Measurements from ENCODE around the gene TNF.

DNA sequence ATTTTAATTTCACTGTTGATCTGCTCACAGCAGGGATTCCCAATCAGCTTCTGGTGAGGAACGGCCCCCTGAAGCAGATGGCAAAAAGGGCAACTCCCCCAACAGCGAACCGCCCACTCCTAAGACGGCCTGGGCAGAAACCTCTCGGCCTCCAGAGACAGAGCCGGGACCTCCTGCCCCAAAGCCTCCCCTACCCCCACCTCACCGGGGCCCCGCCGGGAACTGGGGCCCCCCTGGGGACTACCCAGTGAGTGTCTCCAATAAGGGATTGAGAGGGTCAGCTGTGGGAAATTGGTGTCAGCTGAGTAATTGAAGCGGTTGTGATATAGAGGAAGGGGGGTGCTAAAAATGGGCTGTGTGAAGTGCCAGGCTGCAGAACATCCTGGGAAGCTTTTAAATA is 51.6 kb downstream of the TNF start:
- TF ChIP-seq, protein P1, sequence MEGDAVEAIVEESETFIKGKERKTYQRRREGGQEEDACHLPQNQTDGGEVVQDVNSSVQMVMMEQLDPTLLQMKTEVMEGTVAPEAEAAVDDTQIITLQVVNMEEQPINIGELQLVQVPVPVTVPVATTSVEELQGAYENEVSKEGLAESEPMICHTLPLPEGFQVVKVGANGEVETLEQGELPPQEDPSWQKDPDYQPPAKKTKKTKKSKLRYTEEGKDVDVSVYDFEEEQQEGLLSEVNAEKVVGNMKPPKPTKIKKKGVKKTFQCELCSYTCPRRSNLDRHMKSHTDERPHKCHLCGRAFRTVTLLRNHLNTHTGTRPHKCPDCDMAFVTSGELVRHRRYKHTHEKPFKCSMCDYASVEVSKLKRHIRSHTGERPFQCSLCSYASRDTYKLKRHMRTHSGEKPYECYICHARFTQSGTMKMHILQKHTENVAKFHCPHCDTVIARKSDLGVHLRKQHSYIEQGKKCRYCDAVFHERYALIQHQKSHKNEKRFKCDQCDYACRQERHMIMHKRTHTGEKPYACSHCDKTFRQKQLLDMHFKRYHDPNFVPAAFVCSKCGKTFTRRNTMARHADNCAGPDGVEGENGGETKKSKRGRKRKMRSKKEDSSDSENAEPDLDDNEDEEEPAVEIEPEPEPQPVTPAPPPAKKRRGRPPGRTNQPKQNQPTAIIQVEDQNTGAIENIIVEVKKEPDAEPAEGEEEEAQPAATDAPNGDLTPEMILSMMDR (IDR thresholded peaks at IDR 0.05) = no peak
- TF ChIP-seq EP300 (IDR thresholded peaks at IDR 0.05) (no peak), POLR2A (IDR thresholded peaks at IDR 0.05) (no peak)

Data from gastroesophageal sphincter (tissue), 3 donors.